GM23248 (cell line): ENCODE measurements around the gene BICDL2. TPM values are rescaled to one million over a fixed set of nuclear protein-coding genes. Genes with fewer than 3 reads are reported as not detected.

Source experiments
- DNase-seq: peaks from one replicate; pipeline ENCODE4 v3.0.0-alpha.2; 2015
- H2AFZ ChIP-seq: fragments of 200-600 bp; sonication (generic); 2 replicates; pipeline ENCODE4 v1.6.1; 2016; ENCODE audit warnings: antibody characterized with exemption
- H3F3A ChIP-seq: fragments of 200-600 bp; sonication (generic); 2 replicates; pipeline ENCODE4 v1.6.1; 2016; ENCODE audit warnings: mild to moderate bottlenecking, antibody characterized with exemption, mixed run types; ENCODE audit not compliant: insufficient read depth
- H3K27ac ChIP-seq: fragments of 200-600 bp; sonication (generic); 2 replicates; pipeline ENCODE4 v1.5.1; 2016; ENCODE audit warnings: mild to moderate bottlenecking
- H3K27me3 ChIP-seq: fragments of 200-600 bp; sonication (generic); replicated peaks from 2 replicates; pipeline ENCODE4 v1.6.1; 2016; ENCODE audit warnings: mild to moderate bottlenecking; ENCODE audit not compliant: insufficient read depth
- H3K36me3 ChIP-seq: fragments of 200-600 bp; sonication (generic); 2 replicates; pipeline ENCODE4 v1.6.1; 2016; ENCODE audit warnings: low read depth, mild to moderate bottlenecking
- H3K4me1 ChIP-seq: fragments of 200-600 bp; sonication (generic); 2 replicates; pipeline ENCODE4 v1.6.1; 2016; ENCODE audit warnings: mild to moderate bottlenecking; ENCODE audit not compliant: insufficient read depth
- H3K4me2 ChIP-seq: fragments of 200-600 bp; sonication (generic); one replicate; pipeline ENCODE4 v1.6.1; 2016; ENCODE audit warnings: mild to moderate bottlenecking; ENCODE audit not compliant: unreplicated experiment
- H3K4me3 ChIP-seq: fragments of 200-600 bp; sonication (generic); 2 replicates; pipeline ENCODE4 v1.5.1; 2016; ENCODE audit warnings: mild to moderate bottlenecking
- H3K79me2 ChIP-seq: fragments of 200-600 bp; sonication (generic); 2 replicates; pipeline ENCODE4 v1.6.1; 2016; ENCODE audit warnings: mild to moderate bottlenecking; ENCODE audit not compliant: insufficient read depth
- H3K9ac ChIP-seq: fragments of 200-600 bp; sonication (generic); 2 replicates; pipeline ENCODE4 v1.6.1; 2016; ENCODE audit warnings: mild to moderate bottlenecking
- H3K9me2 ChIP-seq: fragments of 200-600 bp; sonication (generic); 2 replicates; pipeline ENCODE4 v1.6.1; 2016; ENCODE audit warnings: mixed run types, mild to moderate bottlenecking, moderate library complexity; ENCODE audit not compliant: insufficient read depth
- H3K9me3 ChIP-seq: fragments of 200-600 bp; sonication (generic); one replicate; pipeline ENCODE4 v1.6.1; 2017; ENCODE audit warnings: low read depth
- H4K20me1 ChIP-seq: fragments of 200-600 bp; sonication (generic); 2 replicates; pipeline ENCODE4 v1.6.0; 2016; ENCODE audit not compliant: insufficient read depth
- EZH2 ChIP-seq: fragments of 200-600 bp; sonication (generic); IDR thresholded peaks from 2 replicates; pipeline ENCODE4 v1.6.1; 2018; ENCODE audit warnings: antibody characterized with exemption, mild to moderate bottlenecking; ENCODE audit not compliant: insufficient read depth, poor library complexity, severe bottlenecking
- EZH2phosphoT487 ChIP-seq: fragments of 200-600 bp; sonication (generic); IDR thresholded peaks from 2 replicates; pipeline ENCODE4 v1.6.1; 2018; ENCODE audit warnings: antibody characterized with exemption, moderate library complexity, mild to moderate bottlenecking, low read depth; ENCODE audit not compliant: insufficient read depth
- WGBS, 2 experiments: methylation state at CpG; one replicate each; pipeline ENCODE4 v1.1.6; 2015 to 2017; ENCODE audit warnings: low lambda C conversion rate in 2 of 2, low coverage in 1 of 2; ENCODE audit errors: missing lambda C conversion rate in 2 of 2; 5-methylcytosine and 5-hydroxymethylcytosine counted together
- in situ Hi-C: fragments of 300-500 bp; cut with MboI; formaldehyde crosslinking; loops from 2 replicates; pipeline ENCODE4 v1.15.0; 2020
- polyA plus RNA-seq: library from polyadenylated mRNA; unstranded; fragments of >200 nt; fragmentation: Nextera tagmentation; extraction: Ambion mirVana; gene quantifications from 2 replicates; pipeline ENCODE4 v1.2.1, GENCODE V29; 2016
- total RNA-seq: library from RNA; depleted of rRNA; stranded (reverse); fragments of >200 nt; shearing (Covaris generic); gene quantifications from 2 replicates; pipeline ENCODE4 v1.2.3, GENCODE V29; 2014

Gene BICDL2
- total and polyA plus RNA-seq, 2 experiments from 2014 or later: 0.11 to 0.63 TPM

DNA sequence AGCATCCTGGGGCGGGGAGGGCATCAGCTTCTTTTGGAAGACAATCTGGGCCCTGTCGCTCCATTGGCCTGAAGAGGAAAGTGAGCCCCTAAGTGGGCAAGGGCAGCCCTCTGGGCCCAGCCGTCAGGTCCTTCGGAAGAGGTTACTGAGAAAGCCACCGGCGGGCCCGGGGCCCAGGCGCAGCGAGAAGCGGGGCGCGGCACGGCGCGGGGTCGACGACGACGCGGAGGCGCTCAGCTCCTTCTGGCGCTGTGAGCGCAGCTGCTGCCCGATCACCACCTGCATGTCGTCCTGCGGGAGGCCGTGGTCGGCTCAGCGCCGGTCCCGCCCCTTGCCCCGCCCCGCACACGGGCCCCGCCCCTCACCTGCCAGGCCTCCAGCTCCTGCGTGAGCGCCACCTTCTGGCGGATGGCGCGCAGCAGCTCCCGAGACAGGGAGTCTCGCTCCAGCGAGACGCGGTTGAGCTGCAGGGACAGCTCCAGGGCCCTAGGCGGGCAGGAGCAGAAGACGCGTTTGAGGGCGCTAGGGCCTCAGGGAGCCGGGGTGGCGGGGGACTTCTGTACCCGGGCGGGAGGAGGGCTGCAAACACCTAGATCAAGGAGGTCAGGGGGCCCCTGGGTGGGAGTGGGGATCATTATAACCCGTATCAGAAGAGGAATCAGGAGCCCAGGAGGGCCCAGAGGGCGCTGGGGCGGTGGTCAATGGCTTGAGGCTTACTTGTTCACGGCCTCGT lies 8.6 kb downstream of the BICDL2 start:
- H4K20me1 ChIP-seq: no peaks in the 10 kb centered on the region
- 39 to 40% methylated on average over 38 to 55 of the region's 58 CpGs for WGBS, 2 experiments

DNA sequence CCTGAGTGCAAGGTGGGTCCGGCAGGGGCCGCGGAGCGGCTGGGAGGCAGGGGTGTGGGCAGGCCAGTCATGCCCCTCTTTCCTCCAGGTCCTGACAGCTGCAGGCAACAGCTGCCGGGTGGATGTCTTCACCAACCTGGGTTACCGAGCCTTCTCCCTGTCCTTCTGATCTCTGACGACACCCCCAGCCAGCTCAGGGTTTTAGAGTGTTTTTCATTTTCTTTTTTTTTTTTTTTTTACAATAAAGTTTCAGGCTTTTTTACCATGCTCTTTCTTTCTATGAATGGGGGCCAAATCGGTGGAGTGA lies 9.3 kb downstream of the BICDL2 start:
- H3K9me3 ChIP-seq: no peaks in the 10 kb centered on the region
- 95 to 98% methylated on average over 8 of the region's 8 CpGs for WGBS, 2 experiments
- peaks cover 15% of the 10 kb centered on the region; the same call in 1 of the 2 replicates for H3F3A ChIP-seq
- no peak overlapping the region for H3K27ac ChIP-seq
- H3K9me2 ChIP-seq: no peaks in the 10 kb centered on the region
- H3K4me1 ChIP-seq: peaks cover 8% of the 10 kb centered on the region
- H2AFZ ChIP-seq: no peak overlapping the region
- H3K79me2 ChIP-seq: no peaks in the 10 kb centered on the region
- in situ Hi-C loops: no loop called here
- H3K4me3 ChIP-seq: no peak overlapping the region
- no peaks in the 10 kb centered on the region for H4K20me1 ChIP-seq
- H3K4me2 ChIP-seq: no peak overlapping the region
- no peaks in the 10 kb centered on the region for H3K27me3 ChIP-seq
- no peaks in the 10 kb centered on the region; the same call in 1 of the 2 replicates for H3K36me3 ChIP-seq
- TF ChIP-seq EZH2phosphoT487 (no peak), EZH2 (no peak)
- H3K9ac ChIP-seq: no peak overlapping the region
- DNase-seq: no peak

More for the DNA sequence above, 8.6 kb downstream of the BICDL2 start:
- no peak for TF ChIP-seq EZH2
- TF ChIP-seq EZH2phosphoT487: no peak
- Histone ChIP-seq H2AFZ (no peak overlapping the region), H3K9ac (no peak overlapping the region), H3K4me1 (peaks cover 1% of the 10 kb centered on the region), H3K36me3 (no peaks in the 10 kb centered on the region; the same call in 1 of the 2 replicates), H3K4me3 (no peak overlapping the region), H3K9me3 (no peaks in the 10 kb centered on the region), H3K27ac (no peak overlapping the region), H3K4me2 (no peak overlapping the region), H3K9me2 (no peaks in the 10 kb centered on the region), H3K79me2 (no peaks in the 10 kb centered on the region), H3F3A (peaks cover 8% of the 10 kb centered on the region; the same call in 1 of the 2 replicates), H3K27me3 (0 out of 2 replicates have a peak, but pooled peaks cover 2% of the 10 kb centered on the region)
- in situ Hi-C loops: no loop called here
- DNase-seq: peak; percentile 82

DNA sequence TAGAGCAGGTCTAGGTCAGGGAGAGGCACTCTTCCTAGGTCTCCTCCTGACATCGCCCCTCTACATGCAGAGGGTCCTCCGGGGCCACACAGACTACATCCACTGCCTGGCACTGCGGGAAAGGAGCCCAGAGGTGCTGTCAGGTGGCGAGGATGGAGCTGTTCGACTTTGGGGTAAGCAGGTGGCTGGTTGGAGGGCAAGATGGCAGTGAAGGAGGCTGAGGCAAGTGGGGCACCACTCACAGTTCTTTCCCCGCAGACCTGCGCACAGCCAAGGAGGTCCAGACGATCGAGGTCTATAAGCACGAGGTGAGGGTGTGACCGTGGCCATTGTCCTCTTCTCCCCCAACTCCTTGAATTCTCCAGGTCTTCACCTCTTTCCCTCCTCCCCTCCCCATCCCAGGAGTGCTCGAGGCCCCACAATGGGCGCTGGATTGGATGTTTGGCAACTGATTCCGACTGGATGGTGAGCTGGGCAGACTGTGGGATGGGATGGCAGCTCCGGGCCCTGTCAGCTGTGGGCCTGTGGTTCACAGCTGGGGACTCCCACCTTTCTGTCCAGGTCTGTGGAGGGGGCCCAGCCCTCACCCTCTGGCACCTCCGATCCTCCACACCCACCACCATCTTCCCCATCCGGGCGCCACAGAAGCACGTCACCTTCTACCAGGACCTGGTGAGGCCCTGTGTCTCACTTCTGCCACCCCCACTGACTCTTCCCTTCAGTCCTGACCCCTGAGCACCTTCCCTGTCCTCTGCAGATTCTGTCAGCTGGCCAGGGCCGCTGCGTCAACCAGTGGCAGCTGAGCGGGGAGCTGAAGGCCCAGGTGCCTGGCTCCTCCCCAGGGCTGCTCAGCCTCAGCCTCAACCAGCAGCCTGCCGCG lies 9.9 kb downstream of the BICDL2 start:
- no peak overlapping the region for H3K4me3 ChIP-seq
- no peaks in the 10 kb centered on the region for H4K20me1 ChIP-seq
- H3F3A ChIP-seq: peaks cover 16% of the 10 kb centered on the region; the same call in 1 of the 2 replicates
- peaks cover 9% of the 10 kb centered on the region for H3K4me1 ChIP-seq
- no peak for TF ChIP-seq EZH2
- TF ChIP-seq EZH2phosphoT487: no peak
- H3K27ac ChIP-seq: no peak overlapping the region
- WGBS, 2 experiments: 89 to 90% methylated on average over 20 to 24 of the region's 24 CpGs
- H3K9ac ChIP-seq: no peak overlapping the region
- peaks cover 2% of the 10 kb centered on the region; the same call in 1 of the 2 replicates for H3K36me3 ChIP-seq
- in situ Hi-C loops: no loop called here
- no peaks in the 10 kb centered on the region for H3K9me3 ChIP-seq
- H3K4me2 ChIP-seq: no peak overlapping the region
- H3K27me3 ChIP-seq: no peaks in the 10 kb centered on the region
- H3K9me2 ChIP-seq: no peaks in the 10 kb centered on the region
- no peak for DNase-seq
- no peak overlapping the region for H2AFZ ChIP-seq
- H3K79me2 ChIP-seq: no peaks in the 10 kb centered on the region

DNA sequence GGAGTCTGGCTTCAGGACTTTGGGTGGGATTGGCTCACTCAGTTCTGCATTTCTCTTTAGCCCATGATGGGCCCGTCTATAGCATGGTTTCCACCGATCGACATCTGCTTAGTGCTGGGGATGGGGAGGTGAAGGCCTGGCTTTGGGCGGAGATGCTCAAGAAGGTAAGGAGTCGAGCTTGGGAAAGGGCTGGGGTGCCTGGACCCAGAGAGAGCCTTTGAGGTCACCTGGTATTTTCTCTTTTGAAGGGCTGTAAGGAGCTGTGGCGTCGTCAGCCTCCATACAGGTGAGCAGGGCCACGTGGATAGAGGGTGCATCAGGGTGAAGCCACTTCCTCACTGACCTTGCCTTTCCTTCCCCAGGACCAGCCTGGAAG lies 10.8 kb downstream of the BICDL2 start:
- H2AFZ ChIP-seq: no peak overlapping the region
- no peak overlapping the region for H3K4me3 ChIP-seq
- no peak overlapping the region for H3K4me2 ChIP-seq
- no peaks in the 10 kb centered on the region for H3K9me3 ChIP-seq
- H3K4me1 ChIP-seq: peaks cover 9% of the 10 kb centered on the region
- 97% methylated on average over 8 of the region's 8 CpGs for WGBS, 2 experiments
- peaks cover 16% of the 10 kb centered on the region; the same call in 1 of the 2 replicates for H3F3A ChIP-seq
- in situ Hi-C loops: no loop called here
- H4K20me1 ChIP-seq: no peaks in the 10 kb centered on the region
- no peaks in the 10 kb centered on the region for H3K79me2 ChIP-seq
- H3K27ac ChIP-seq: no peak overlapping the region
- H3K9me2 ChIP-seq: no peaks in the 10 kb centered on the region
- H3K36me3 ChIP-seq: peaks cover 2% of the 10 kb centered on the region; the same call in 1 of the 2 replicates
- no peak for DNase-seq
- H3K27me3 ChIP-seq: no peaks in the 10 kb centered on the region
- no peak overlapping the region for H3K9ac ChIP-seq
- TF ChIP-seq EZH2: no peak
- TF ChIP-seq EZH2phosphoT487: no peak
